SU-DHL-6 (cell line): ENCODE data around the gene RGS1.

Source experiments
- H2AFZ ChIP-seq: fragments of 200-600 bp; sonication (generic); 2 replicates; pipeline ENCODE4 v1.6.1; 2014; ENCODE audit warnings: low read depth, mild to moderate bottlenecking, moderate library complexity, mixed read lengths, antibody characterized with exemption, low read length; ENCODE audit not compliant: severe bottlenecking
- H3F3A ChIP-seq: fragments of 200-600 bp; shearing (Covaris generic); 2 replicates; pipeline ENCODE4 v1.6.0; 2016; ENCODE audit warnings: antibody characterized with exemption, mild to moderate bottlenecking; ENCODE audit not compliant: insufficient read depth
- H3K27ac ChIP-seq: fragments of 200-600 bp; sonication (generic); 2 replicates; pipeline ENCODE4 v1.5.1; 2016; ENCODE audit warnings: low read depth, mild to moderate bottlenecking, low read length, moderate library complexity, mixed read lengths
- H3K27me3 ChIP-seq: fragments of 200-600 bp; sonication (generic), shearing (Covaris generic); 2 replicates; pipeline ENCODE4 v1.6.0; 2014; ENCODE audit warnings: mild to moderate bottlenecking, low read length
- H3K36me3 ChIP-seq: fragments of 200-600 bp; sonication (generic); 2 replicates; pipeline ENCODE4 v1.6.1; 2014; ENCODE audit warnings: mild to moderate bottlenecking, low read length, mixed read lengths
- H3K4me2 ChIP-seq: fragments of 300-600, 200-600 bp; shearing (Covaris generic), sonication (generic); 2 replicates; pipeline ENCODE4 v1.6.0; 2014; ENCODE audit warnings: low read length, low read depth, mild to moderate bottlenecking; ENCODE audit not compliant: poor library complexity, severe bottlenecking
- H3K4me3 ChIP-seq: fragments of 200-600 bp; sonication (generic); 2 replicates; pipeline ENCODE4 v1.5.1; 2014; ENCODE audit warnings: antibody characterized with exemption, low read length, mild to moderate bottlenecking, mixed read lengths; ENCODE audit not compliant: insufficient read depth, poor library complexity, severe bottlenecking
- H3K79me2 ChIP-seq: fragments of 200-600 bp; sonication (generic); 2 replicates; pipeline ENCODE4 v1.6.1; 2014; ENCODE audit warnings: mild to moderate bottlenecking, low read length, moderate library complexity; ENCODE audit not compliant: insufficient read depth
- H3K9ac ChIP-seq: fragments of 200-600 bp; sonication (generic); 2 replicates; pipeline ENCODE4 v1.7.0; 2014; ENCODE audit warnings: mild to moderate bottlenecking, low read length
- H3K9me2 ChIP-seq: fragments of 200-600 bp; sonication (generic); replicated peaks from 2 replicates; pipeline ENCODE4 v1.6.1; 2014; ENCODE audit warnings: low read length; ENCODE audit not compliant: insufficient read depth
- H3K9me3 ChIP-seq: fragments of 200-600 bp; sonication (generic); 2 replicates; pipeline ENCODE4 v1.6.1; 2014; ENCODE audit warnings: low read length, mixed read lengths; ENCODE audit not compliant: insufficient read depth
- H4K20me1 ChIP-seq: fragments of 200-600 bp; sonication (generic); 2 replicates; pipeline ENCODE4 v1.6.1; 2014; ENCODE audit warnings: low read depth, mild to moderate bottlenecking, antibody characterized with exemption, low read length, moderate library complexity, mixed read lengths
- EZH2phosphoT487 ChIP-seq: fragments of 200-600 bp; sonication (generic), shearing (Covaris generic); conservative IDR thresholded peaks from 2 replicates; pipeline ENCODE4 v1.6.1; 2018; ENCODE audit warnings: mild to moderate bottlenecking, antibody characterized with exemption, low read length, moderate library complexity, mixed read lengths
- TF ChIP-seq, protein P1 (sequence below): fragments of 200-600 bp; sonication (generic); IDR thresholded peaks from one replicate; pipeline ENCODE4 v1.5.1; 2017; ENCODE audit warnings: antibody characterized with exemption, mild to moderate bottlenecking, low read length, moderate library complexity; ENCODE audit not compliant: insufficient read depth, poor library complexity, severe bottlenecking

The RGS1 gene

DNA sequence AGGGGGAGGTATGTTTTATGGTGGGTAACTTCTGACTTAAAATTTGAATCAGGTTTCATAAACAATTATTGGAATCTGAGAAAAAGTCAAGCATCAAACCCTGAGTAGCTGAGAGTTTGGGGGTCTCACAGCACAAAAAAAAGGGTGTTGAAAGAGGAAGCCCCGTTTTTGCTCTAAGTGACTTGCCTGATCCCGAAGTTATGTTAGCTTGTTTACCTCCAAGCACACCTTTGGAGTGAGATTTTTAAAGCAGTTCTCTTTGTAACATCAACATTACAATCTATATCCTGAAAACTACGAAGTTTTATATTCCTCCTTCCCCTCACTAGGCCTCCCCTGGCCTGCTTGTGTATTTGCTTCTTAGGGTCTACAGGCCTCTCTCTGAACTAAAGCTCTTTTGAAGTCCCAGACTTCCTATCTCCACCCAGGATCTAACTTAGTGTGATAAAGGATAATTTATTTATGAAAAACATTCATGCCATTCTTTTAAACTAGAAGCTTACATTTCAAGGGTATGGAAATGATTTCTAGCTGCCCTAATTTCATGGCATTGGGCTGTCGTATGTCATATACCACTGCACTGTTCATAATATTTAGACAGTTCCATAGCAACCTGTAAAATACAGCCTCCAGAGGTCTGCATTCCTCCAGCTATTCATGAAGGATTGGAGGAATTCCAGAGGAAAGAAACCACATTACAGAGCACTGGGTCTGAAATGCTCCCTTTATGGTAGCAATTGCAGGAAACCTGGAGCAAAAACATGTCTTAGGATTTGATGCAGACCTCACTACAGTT, 36.1 kb upstream of the RGS1 start:
- H2AFZ ChIP-seq: peak overlapping the region; percentile 43
- TF ChIP-seq, protein P1, sequence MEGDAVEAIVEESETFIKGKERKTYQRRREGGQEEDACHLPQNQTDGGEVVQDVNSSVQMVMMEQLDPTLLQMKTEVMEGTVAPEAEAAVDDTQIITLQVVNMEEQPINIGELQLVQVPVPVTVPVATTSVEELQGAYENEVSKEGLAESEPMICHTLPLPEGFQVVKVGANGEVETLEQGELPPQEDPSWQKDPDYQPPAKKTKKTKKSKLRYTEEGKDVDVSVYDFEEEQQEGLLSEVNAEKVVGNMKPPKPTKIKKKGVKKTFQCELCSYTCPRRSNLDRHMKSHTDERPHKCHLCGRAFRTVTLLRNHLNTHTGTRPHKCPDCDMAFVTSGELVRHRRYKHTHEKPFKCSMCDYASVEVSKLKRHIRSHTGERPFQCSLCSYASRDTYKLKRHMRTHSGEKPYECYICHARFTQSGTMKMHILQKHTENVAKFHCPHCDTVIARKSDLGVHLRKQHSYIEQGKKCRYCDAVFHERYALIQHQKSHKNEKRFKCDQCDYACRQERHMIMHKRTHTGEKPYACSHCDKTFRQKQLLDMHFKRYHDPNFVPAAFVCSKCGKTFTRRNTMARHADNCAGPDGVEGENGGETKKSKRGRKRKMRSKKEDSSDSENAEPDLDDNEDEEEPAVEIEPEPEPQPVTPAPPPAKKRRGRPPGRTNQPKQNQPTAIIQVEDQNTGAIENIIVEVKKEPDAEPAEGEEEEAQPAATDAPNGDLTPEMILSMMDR: no peak
- no peak for TF ChIP-seq EZH2phosphoT487
- peak overlapping the region; percentile 59 for H3K4me2 ChIP-seq

GRCh38 chr1:192543445-192543844, 32.1 kb upstream of the RGS1 start:
- Histone ChIP-seq H3F3A (peaks cover 11% of the 10 kb centered on the region; the same call in 1 of the 2 replicates), H2AFZ (no peak overlapping the region), H3K9me3 (no peaks in the 10 kb centered on the region), H3K4me3 (no peak overlapping the region), H3K27me3 (no peaks in the 10 kb centered on the region), H3K79me2 (no peaks in the 10 kb centered on the region), H3K27ac (no peak overlapping the region), H4K20me1 (no peaks in the 10 kb centered on the region), H3K4me2 (no peak overlapping the region), H3K9me2 (no peaks in the 10 kb centered on the region), H3K36me3 (no peaks in the 10 kb centered on the region), H3K9ac (no peak overlapping the region)
- TF ChIP-seq, protein P1: no peak
- no peak for TF ChIP-seq EZH2phosphoT487

More for the DNA sequence above, 36.1 kb upstream of the RGS1 start:
- H3K79me2 ChIP-seq: no peaks in the 10 kb centered on the region
- H3K9ac ChIP-seq: peak overlapping the region; percentile 52
- H3K36me3 ChIP-seq: no peaks in the 10 kb centered on the region
- H3K27me3 ChIP-seq: no peaks in the 10 kb centered on the region
- H3F3A ChIP-seq: peaks cover 16% of the 10 kb centered on the region; the same call in 1 of the 2 replicates
- no peaks in the 10 kb centered on the region for H4K20me1 ChIP-seq
- no peaks in the 10 kb centered on the region for H3K9me2 ChIP-seq
- no peaks in the 10 kb centered on the region for H3K9me3 ChIP-seq
- peak overlapping the region; percentile 91 for H3K27ac ChIP-seq
- H3K4me3 ChIP-seq: peak overlapping the region; percentile 31

DNA sequence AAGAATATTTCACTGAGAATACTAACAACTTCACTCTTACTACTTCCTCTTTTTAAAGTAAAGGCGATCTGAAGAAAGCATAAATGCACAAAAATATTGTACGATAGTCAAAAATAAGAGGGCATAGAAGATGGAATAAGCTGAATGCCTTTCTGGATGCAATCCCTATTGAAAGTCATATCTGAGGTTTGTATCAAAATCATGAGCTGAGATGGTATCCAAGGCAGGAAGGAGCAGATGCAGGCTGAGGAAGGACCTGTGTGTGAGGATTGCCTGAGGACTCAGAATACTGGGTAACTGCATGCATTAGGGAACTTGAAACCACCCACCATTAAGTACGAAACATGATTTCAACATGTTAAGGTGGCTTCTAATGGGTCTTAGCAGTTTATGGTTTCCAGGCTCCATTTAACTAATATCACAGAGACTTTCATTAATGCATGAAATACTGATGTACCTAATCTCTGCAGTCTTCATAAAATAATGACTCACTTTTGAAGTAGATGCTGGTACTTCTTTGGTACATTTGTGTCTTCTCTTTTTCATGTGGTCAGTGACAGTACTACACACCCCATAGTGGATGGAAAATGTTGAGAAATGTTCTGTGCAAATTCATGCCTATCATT, 29.6 kb upstream of the RGS1 start:
- Histone ChIP-seq H3K36me3 (no peaks in the 10 kb centered on the region), H3K79me2 (no peaks in the 10 kb centered on the region), H3K9me3 (no peaks in the 10 kb centered on the region), H3K27me3 (no peaks in the 10 kb centered on the region), H3K27ac (peak overlapping the region; percentile 40), H2AFZ (peak overlapping the region; percentile 70), H4K20me1 (no peaks in the 10 kb centered on the region), H3K9me2 (no peaks in the 10 kb centered on the region), H3K4me2 (peak overlapping the region; percentile 64), H3K4me3 (peak overlapping the region; percentile 29), H3K9ac (peak overlapping the region; percentile 15; the same call in 1 of the 2 replicates), H3F3A (no peaks in the 10 kb centered on the region)
- no peak for TF ChIP-seq EZH2phosphoT487
- TF ChIP-seq, protein P1: no peak
